NT2/D1 (cell line): ENCODE results near the gene PTBP3.

Experiments used
- YY1 ChIP-seq: IDR thresholded peaks from 2 replicates; pipeline ENCODE4 v1.6.1; 2011; ENCODE audit not compliant: insufficient read length, insufficient read depth
- ZNF274 ChIP-seq: IDR thresholded peaks from 2 replicates; pipeline ENCODE4 v1.6.1; 2011; ENCODE audit warnings: mild to moderate bottlenecking, low read depth, low read length

DNA sequence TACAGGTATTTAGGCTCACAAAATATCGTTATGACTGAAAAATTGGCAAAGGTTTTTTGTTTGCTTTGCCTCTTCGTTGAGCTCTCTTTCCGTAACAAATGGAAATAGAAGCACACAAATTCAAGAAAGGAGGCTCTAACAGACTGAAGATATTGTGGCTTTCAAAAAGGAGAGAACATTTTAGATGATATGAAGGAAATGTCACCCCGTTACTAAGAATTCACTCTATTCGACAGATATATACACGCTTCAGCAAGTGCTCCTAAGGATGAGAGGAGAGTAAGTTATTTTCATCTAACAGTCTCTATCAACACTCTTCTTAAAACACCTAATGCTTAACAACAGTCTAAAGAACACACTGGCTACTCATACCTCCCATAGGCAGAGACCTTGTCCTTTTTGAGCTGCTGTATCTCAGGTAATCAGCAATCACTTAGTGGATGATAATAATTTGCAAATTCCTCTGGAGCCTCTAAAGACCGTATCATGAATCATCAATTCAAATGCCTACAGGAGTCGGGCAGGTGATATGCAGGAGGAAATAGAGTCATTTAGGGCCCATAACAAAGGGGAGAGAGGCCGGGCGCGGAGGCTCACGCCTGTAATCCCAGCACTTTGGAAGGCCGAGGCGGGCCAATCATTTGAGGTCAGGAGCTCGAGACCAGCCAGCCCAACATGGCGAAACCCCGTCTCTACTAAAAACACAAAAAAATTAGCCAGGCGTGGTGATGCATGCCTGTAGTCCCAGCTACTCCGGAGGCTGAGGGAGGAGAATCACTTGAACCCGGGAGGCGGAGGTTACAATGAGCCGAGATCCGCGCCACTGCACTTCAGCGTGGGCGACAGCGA, 45.1 kb upstream of the PTBP3 start:
- no peak for TF ChIP-seq YY1
- no peak for TF ChIP-seq ZNF274
